GM12878 (cell line): ENCODE data around the gene EPB41L2. TPM values are rescaled to one million over a fixed set of nuclear protein-coding genes. Genes with fewer than 3 reads are reported as not detected.

Experiments used
- ATAC-seq: fragments of 200-7000 bp; cut with Tn5 transposase; 3 replicates; pipeline ENCODE4 v1.9.1; 2020; ENCODE audit warnings: mild to moderate bottlenecking, moderate library complexity
- BruUV-seq: library from RNA; stranded (reverse); fragments of 400-500 nt; replicated peaks from 2 replicates; lab custom pipeline; 2021; lab: Mats Ljungman, UMichigan
- CTCF ChIA-PET: fragments of 300-600 bp; sonication (Branson Sonifier 250); formaldehyde crosslinking; extraction: SDS; loops from one replicate; lab custom pipeline; 2021; ENCODE audit warnings: inconsistent platforms; lab: Yijun Ruan, JAX
- POLR2A ChIA-PET: fragments of 350-600 bp; formaldehyde crosslinking; extraction: SDS; loops from one replicate; lab custom pipeline; 2021; ENCODE audit warnings: inconsistent platforms; lab: Charles Lee
- RAD21 ChIA-PET: fragments of 300-600 bp; sonication (Branson Sonifier 250); formaldehyde crosslinking; loops from one replicate; lab custom pipeline; 2023; ENCODE audit warnings: antibody characterized with exemption; ENCODE audit not compliant: unreplicated experiment; lab: Charles Lee
- SMC1A ChIA-PET: fragments of 300-600 bp; sonication (Branson Sonifier 250); formaldehyde crosslinking; loops from one replicate; lab custom pipeline; 2023; ENCODE audit not compliant: unreplicated experiment, uncharacterized antibody; lab: Charles Lee
- DNase-seq: peaks from one replicate; pipeline ENCODE4 v3.0.0-alpha.2; 2011; ENCODE audit warnings: low read depth, low spot score
- FAIRE-seq: peaks from 3 replicates; lab custom pipeline; 2011; peaks lifted over from hg19 to GRCh38; lab: Jason Lieb, UNC
- H2AFZ ChIP-seq: 2 replicates; pipeline ENCODE4 v1.6.0; 2011; ENCODE audit warnings: low read depth, low read length, control low read depth; ENCODE audit not compliant: control insufficient read depth
- H3K27ac ChIP-seq: 2 replicates; pipeline ENCODE4 v1.5.1; 2011; ENCODE audit warnings: control low read depth; ENCODE audit not compliant: control insufficient read depth, insufficient read depth
- H3K27me3 ChIP-seq, 2 experiments: replicated peaks in 1 of 2; 2 replicates each; pipeline versions ENCODE4 v1.6.0 to v1.6.1; 2011; ENCODE audit warnings: low read length in 1 of 2; ENCODE audit not compliant: control insufficient read depth in 2 of 2, insufficient read depth in 2 of 2
- H3K36me3 ChIP-seq, 2 experiments: 2 replicates each; pipeline ENCODE4 v1.5.1; 2011; ENCODE audit warnings: low read length in 1 of 2; ENCODE audit not compliant: control insufficient read depth in 2 of 2, insufficient read depth in 2 of 2
- H3K4me1 ChIP-seq: 2 replicates; pipeline ENCODE4 v1.6.1; 2011; ENCODE audit warnings: mild to moderate bottlenecking, low read length, moderate library complexity, mixed read lengths; ENCODE audit not compliant: control insufficient read depth, insufficient read depth
- H3K4me2 ChIP-seq: 2 replicates; pipeline ENCODE4 v1.6.0; 2011; ENCODE audit warnings: control low read depth; ENCODE audit not compliant: control insufficient read depth, insufficient read depth
- H3K4me3 ChIP-seq: fragments of 200-600 bp; sonication (generic); 2 replicates; pipeline ENCODE4 v1.5.1; 2016
- H3K79me2 ChIP-seq: 2 replicates; pipeline ENCODE4 v1.6.0; 2011; ENCODE audit warnings: low read length; ENCODE audit not compliant: control insufficient read depth, insufficient read depth
- H3K9ac ChIP-seq: 2 replicates; pipeline ENCODE4 v1.8.0; 2011; ENCODE audit warnings: low read length, control low read depth, mixed read lengths; ENCODE audit not compliant: control insufficient read depth, insufficient read depth
- H3K9me3 ChIP-seq: replicated peaks from 3 replicates; pipeline ENCODE4 v1.5.1; 2011; ENCODE audit warnings: mild to moderate bottlenecking, low read length; ENCODE audit not compliant: control insufficient read depth, insufficient read depth
- H4K20me1 ChIP-seq: 2 replicates; pipeline ENCODE4 v1.6.0; 2011; ENCODE audit not compliant: control insufficient read depth, insufficient read depth
- CHD2 ChIP-seq: IDR thresholded peaks from 2 replicates; pipeline ENCODE4 v1.6.1; 2011; ENCODE audit warnings: low read depth, low read length, improper control_type of control experiment, borderline replicate concordance
- CHD4 ChIP-seq: fragments of 200-600 bp; sonication (generic); IDR thresholded peaks from 2 replicates; pipeline ENCODE4 v1.6.1; 2016; ENCODE audit warnings: mild to moderate bottlenecking
- FOXK2 ChIP-seq: fragments of 450-650 bp; IDR thresholded peaks from 2 replicates; pipeline ENCODE4 v1.6.1; 2017; ENCODE audit warnings: mild to moderate bottlenecking, moderate library complexity
- IKZF2 ChIP-seq, 2 experiments: fragments of 450-650 bp; IDR thresholded peaks; 2 replicates each; pipeline ENCODE4 v1.6.1; 2017; ENCODE audit warnings: mild to moderate bottlenecking in 2 of 2, moderate library complexity in 2 of 2
- POLR2AphosphoS2 ChIP-seq: IDR thresholded peaks from 2 replicates; pipeline ENCODE4 v1.6.1; 2011; ENCODE audit warnings: low read depth, mild to moderate bottlenecking, low read length, improper control_type of control experiment, moderate library complexity
- RFX5 ChIP-seq: IDR thresholded peaks from 2 replicates; pipeline ENCODE4 v1.6.1; 2011; ENCODE audit warnings: low read depth, low read length, improper control_type of control experiment
- SIN3A ChIP-seq: IDR thresholded peaks from 2 replicates; pipeline ENCODE4 v1.6.1; 2012; ENCODE audit warnings: low read depth, low read length, improper control_type of control experiment
- WGBS: methylation state at CpG from one replicate; pipeline ENCODE4 v1.1.6; 2016; ENCODE audit warnings: low lambda C conversion rate; ENCODE audit not compliant: insufficient replicate concordance, insufficient coverage; ENCODE audit errors: missing lambda C conversion rate; 5-methylcytosine and 5-hydroxymethylcytosine counted together
- in situ Hi-C: fragments of 300-500 bp; cut with MboI; formaldehyde crosslinking; loops from 9 replicates; pipeline ENCODE4 v1.14.3; 2018; ENCODE audit warnings: mixed read lengths
- intact Hi-C: fragments of 100-400 bp; cut with micrococcal nuclease; formaldehyde crosslinking; loops from one replicate; pipeline ENCODE4 v1.14.2; 2022; ENCODE audit not compliant: unreplicated experiment
- polyA plus RNA-seq, 11 experiments: library from polyadenylated mRNA; depleted of rRNA in 4 of 11; unstranded in 6 of 11; stranded (reverse) in 5 of 11; fragments of >200 nt; fragmentation: Nextera tagmentation in 4 of 11; fragmentation: Illumina TruSeq in 1 of 11; extraction: Ambion mirVana in 4 of 11; extraction: Trizol in 1 of 11; gene quantifications; 1 replicate in 1 of 11; 2 replicates in 10 of 11; pipeline versions ENCODE4 v1.2.1 to v1.2.3, GENCODE V29; 2011 to 2016; ENCODE audit warnings: inconsistent platforms in 2 of 11, missing spikeins in 2 of 11, low read depth in 1 of 11
- total RNA-seq, 4 experiments: library from RNA; depleted of rRNA in 3 of 4; stranded (reverse); fragments of >200 nt in 3 of 4; fragmentation: Illumina TruSeq in 1 of 4; extraction: Trizol in 1 of 4; gene quantifications; 2 replicates each; pipeline versions ENCODE4 v1.2.1 to v1.2.3, GENCODE V29; 2013 to 2021
- TF ChIP-seq, protein P1 (sequence below): fragments of 450-650 bp; formaldehyde crosslinking; IDR thresholded peaks from 2 replicates; pipeline ENCODE4 v1.4.0; 2022; ENCODE audit warnings: mild to moderate bottlenecking, moderate library complexity
- TF ChIP-seq, protein P2 (sequence below): IDR thresholded peaks from 2 replicates; pipeline ENCODE4 v1.6.1; 2011; ENCODE audit warnings: borderline replicate concordance, low read depth, mild to moderate bottlenecking, moderate library complexity, low read length; ENCODE audit not compliant: insufficient read depth, poor library complexity, severe bottlenecking

EPB41L2 gene
- total and polyA plus RNA-seq, 10 of the 15 experiments (the other 5 are each of a cell fraction or from before 2014, with no cell fraction given), result 7.4 to 41.6 (median 19.0) TPM

DNA sequence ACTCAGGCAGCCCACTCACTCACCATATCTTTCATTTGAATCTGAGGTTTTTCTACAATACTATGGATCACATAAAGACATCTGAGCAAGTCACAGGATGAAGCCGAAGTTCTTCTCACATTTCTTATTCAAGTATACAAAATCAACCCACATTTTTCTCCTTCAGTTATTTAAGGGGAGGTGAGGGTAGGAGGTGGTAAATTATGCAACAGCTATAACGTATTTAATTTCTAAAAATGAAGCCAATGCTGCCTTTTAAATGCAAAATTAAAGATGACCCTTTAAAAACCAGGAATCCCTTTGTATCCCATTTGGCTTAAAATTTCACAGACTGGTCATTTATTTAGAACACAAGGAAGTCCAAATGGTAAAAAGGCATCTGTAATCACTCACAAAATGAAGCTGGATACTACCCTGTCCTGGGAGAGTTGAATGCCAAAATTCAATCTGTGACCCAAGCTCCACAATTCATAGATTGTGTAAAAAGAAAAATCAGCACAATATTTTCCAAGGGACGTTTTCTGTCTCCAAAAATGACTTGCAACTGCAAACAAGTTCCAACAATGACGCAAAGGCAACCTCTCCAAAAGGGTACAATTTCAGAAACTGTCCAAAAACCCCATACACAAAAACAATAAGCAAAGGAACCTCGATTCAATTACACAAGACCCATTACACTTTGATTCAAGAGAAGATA lies 48.8 kb downstream of the EPB41L2 start:
- BruUV-seq, result no TSS peak
- no peaks in the 10 kb centered on the region; the same call in 1 of the 3 replicates for H3K9me3 ChIP-seq
- in situ Hi-C loops, result no loop called here
- TF ChIP-seq, protein P1, sequence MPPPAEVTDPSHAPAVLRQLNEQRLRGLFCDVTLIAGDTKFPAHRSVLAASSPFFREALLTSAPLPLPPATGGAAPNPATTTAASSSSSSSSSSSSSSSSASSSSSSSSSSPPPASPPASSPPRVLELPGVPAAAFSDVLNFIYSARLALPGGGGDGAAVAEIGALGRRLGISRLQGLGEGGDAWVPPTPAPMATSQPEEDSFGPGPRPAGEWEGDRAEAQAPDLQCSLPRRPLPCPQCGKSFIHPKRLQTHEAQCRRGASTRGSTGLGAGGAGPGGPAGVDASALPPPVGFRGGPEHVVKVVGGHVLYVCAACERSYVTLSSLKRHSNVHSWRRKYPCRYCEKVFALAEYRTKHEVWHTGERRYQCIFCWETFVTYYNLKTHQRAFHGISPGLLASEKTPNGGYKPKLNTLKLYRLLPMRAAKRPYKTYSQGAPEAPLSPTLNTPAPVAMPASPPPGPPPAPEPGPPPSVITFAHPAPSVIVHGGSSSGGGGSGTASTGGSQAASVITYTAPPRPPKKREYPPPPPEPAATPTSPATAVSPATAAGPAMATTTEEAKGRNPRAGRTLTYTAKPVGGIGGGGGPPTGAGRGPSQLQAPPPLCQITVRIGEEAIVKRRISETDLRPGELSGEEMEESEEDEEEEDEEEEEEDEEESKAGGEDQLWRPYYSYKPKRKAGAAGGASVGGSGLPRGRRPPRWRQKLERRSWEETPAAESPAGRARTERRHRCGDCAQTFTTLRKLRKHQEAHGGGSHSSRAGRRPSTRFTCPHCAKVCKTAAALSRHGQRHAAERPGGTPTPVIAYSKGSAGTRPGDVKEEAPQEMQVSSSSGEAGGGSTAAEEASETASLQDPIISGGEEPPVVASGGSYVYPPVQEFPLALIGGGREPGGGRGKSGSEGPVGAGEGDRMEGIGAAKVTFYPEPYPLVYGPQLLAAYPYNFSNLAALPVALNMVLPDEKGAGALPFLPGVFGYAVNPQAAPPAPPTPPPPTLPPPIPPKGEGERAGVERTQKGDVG (CRISPR knock-in tag), result no peak
- TF ChIP-seq CHD2 (no peak), IKZF2 (IDR thresholded peaks at IDR 0.05) (no peak), SIN3A (no peak), RFX5 (no peak), FOXK2 (no peak), CHD4 (no peak), POLR2AphosphoS2 (no peak)
- TF ChIP-seq, protein P2, sequence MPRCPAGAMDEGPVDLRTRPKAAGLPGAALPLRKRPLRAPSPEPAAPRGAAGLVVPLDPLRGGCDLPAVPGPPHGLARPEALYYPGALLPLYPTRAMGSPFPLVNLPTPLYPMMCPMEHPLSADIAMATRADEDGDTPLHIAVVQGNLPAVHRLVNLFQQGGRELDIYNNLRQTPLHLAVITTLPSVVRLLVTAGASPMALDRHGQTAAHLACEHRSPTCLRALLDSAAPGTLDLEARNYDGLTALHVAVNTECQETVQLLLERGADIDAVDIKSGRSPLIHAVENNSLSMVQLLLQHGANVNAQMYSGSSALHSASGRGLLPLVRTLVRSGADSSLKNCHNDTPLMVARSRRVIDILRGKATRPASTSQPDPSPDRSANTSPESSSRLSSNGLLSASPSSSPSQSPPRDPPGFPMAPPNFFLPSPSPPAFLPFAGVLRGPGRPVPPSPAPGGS, result no peak
- H3K27me3 ChIP-seq, result no peaks in the 10 kb centered on the region
- ATAC-seq, result no peak
- H3K4me3 ChIP-seq, result no peak overlapping the region
- no peak overlapping the region for H3K4me2 ChIP-seq
- FAIRE-seq, result no peak
- H3K79me2 ChIP-seq, result no peaks in the 10 kb centered on the region; the same call in 1 of the 2 replicates
- H4K20me1 ChIP-seq, result no peaks in the 10 kb centered on the region
- H3K27ac ChIP-seq, result no peak overlapping the region
- RAD21 ChIA-PET, result no interaction called here
- H3K4me1 ChIP-seq, result no peaks in the 10 kb centered on the region
- no peak overlapping the region for H3K9ac ChIP-seq
- CTCF ChIA-PET, result interaction anchor here (1.0 to 1.5 kb wide), 2 partner anchors 11 to 20 kb away, joined by 5 read pairs; no protein-coding TSS in a partner anchor
- no peak overlapping the region for H2AFZ ChIP-seq
- DNase-seq, result no peak
- SMC1A ChIA-PET, result interaction anchor here (1.3 to 1.7 kb wide), 3 partner anchors 11 to 103 kb away, joined by 3 to 7 read pairs (median 6); no protein-coding TSS in a partner anchor
- intact Hi-C loops, result no loop called here
- POLR2A ChIA-PET, result interaction anchor here (0.7 kb wide), 1 partner anchor 26 kb away, joined by 3 read pairs; no protein-coding TSS in a partner anchor
- 46% methylated on average over 5 of the region's 5 CpGs for WGBS
- no peaks in the 10 kb centered on the region for H3K36me3 ChIP-seq
